NCI-H2107 treated with DMSO at 0.1 percent for 48 hours (cell line): ENCODE data around the gene HS3ST2.
"Not testable (repeated sequence)": the region's sequence is repeated elsewhere in the genome, so short reads cannot be mapped to it uniquely, and the experiment has no call there.

Experiments used
- DNase-seq: peaks from one replicate; lab custom pipeline; 2025; ENCODE audit not compliant: unreplicated experiment; lab: John Stamatoyannopoulos, UW

HS3ST2 gene

GRCh38 chr16:22929461-22929860, 115.5 kb downstream of the HS3ST2 start:
- no peak for DNase-seq

- DNase-seq, result no peak
These were observed 118.2 kb downstream of the HS3ST2 start for GRCh38 chr16:22932032-22932771.

GRCh38 chr16:22933173-22933572, 119.2 kb downstream of the HS3ST2 start:
- DNase-seq, result no peak

- DNase-seq, result no peak
These were observed 120.8 kb downstream of the HS3ST2 start for GRCh38 chr16:22934786-22935185.

GRCh38 chr16:22937169-22937568, 123.2 kb downstream of the HS3ST2 start:
- no peak for DNase-seq

- DNase-seq, result no peak
These were observed 124.7 kb downstream of the HS3ST2 start for GRCh38 chr16:22938647-22939046.

- not testable (repeated sequence) for DNase-seq
These were observed 125.9 kb downstream of the HS3ST2 start for GRCh38 chr16:22939744-22940363.

- no peak for DNase-seq
These were observed 128.1 kb downstream of the HS3ST2 start for GRCh38 chr16:22941970-22942501.

- no peak for DNase-seq
These were observed 128.8 kb downstream of the HS3ST2 start for GRCh38 chr16:22942811-22943210.

- DNase-seq, result no peak
These were observed 131.4 kb downstream of the HS3ST2 start for GRCh38 chr16:22945361-22945760.

- no peak for DNase-seq
These were observed 132.5 kb downstream of the HS3ST2 start for GRCh38 chr16:22946433-22946832.

GRCh38 chr16:22948058-22948602, 134.2 kb downstream of the HS3ST2 start:
- no peak for DNase-seq

- no peak for DNase-seq
These were observed 134.8 kb downstream of the HS3ST2 start for GRCh38 chr16:22948603-22949368.

GRCh38 chr16:22955461-22956070, 141.6 kb downstream of the HS3ST2 start:
- DNase-seq, result no peak

GRCh38 chr16:22961206-22961605, 147.2 kb downstream of the HS3ST2 start:
- DNase-seq, result no peak

GRCh38 chr16:22962905-22963304, 148.9 kb downstream of the HS3ST2 start:
- no peak for DNase-seq
